ENCODE results near the gene HAUS2. TPM values are rescaled to one million over a fixed set of nuclear protein-coding genes. Genes with fewer than 3 reads are reported as not detected.

Gene HAUS2
- 40.6 and 56.8 TPM in 2 replicates for total RNA-seq

DNA sequence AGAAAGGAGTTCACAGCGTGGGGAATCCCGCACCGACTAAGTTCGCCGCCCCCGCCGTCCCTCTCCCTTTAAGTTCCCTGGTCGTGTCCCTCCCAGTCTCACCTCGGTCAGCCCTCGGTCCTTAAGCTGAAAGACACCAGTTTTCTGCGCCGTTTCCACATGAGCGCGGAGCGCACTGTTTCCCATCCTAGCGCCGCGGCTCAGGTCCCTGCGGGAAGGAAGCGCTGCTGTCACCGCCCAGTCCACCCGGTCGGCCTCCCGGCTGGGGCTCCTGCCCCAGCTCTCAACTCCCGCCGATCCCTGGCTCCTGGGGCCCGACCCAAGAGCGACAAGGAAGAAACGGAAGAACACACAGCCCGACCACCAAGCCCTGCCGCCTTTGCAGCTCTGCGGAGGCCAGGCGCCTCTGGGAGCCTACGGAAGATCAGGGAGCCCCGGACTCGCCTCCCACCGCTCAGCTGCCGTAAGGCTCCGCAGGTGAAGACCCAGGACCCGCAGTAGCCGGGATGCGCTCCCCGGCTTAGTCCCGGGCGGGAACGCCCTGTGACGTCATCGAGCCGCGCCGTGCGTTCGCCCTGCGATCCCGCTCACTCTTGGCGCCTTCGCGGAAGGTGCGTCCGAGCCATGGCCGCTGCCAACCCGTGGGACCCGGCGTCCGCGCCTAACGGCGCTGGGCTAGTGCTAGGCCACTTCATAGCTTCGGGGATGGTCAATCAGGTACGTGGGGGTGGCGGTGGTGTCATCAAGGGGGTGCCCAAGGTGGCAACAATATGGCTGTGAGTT is at the start of gene HAUS2, which contains the start of gene LRRC57:
HAUS2 (plus strand) TSS at position 590 of the 783 bp plus-strand sequence; CDS start at position 625, 35 bp downstream.
LRRC57 (minus strand) TSS at position 545 of the 783 bp plus-strand sequence; CDS start at position 186, 359 bp downstream.

DNA sequence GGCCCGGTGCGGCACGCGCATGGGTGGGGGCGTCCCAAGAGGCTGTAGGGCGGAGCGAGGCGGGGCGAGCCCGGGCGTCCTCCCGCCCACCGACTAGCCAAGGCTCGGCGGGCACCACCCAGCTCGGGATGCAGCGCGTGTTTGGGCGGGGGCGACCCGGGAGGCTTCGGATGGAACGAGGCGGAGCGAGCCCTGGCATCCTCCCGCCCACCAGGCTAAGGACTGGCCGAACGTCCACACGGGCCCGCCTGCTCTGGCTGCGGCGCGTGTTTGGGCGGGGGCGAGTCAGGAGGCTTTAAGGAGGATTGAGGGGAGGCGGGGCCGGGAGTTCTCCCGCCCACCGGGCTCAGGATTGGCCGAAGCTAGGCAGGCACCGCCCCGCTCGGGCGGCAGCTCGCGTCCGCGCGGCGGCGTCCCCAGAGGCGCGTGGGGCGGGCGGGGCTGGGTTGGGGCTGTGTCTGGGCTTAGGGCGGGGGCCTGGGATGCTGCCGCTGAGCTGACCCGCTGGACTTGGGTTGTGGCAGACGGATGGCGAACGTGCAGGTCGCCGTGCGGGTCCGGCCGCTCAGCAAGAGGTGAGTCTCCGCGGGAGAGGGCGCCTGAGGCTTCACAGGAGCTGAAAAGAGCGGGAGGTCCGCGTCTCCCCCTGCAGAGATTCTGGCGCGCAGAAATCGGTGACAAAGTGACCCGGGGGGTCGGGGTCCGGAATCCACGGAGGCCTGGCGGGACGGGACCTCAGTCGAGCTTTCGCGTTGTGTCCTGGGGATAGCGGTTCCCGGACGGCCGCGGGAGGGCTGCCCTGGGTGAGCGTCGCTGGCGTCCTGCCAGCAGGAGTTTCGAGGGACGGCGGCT is 26.8 kb downstream of the HAUS2 start, which contains the start of gene STARD9:
STARD9 (plus strand) TSS at position 419 of the 852 bp plus-strand sequence; CDS start at position 529, 110 bp downstream.

Other genes with a start within 250 kb of the HAUS2 start
- gene CAPN3, start 189.3 kb upstream of the HAUS2 start, total RNA-seq = 0.44 and 1.6 TPM in 2 replicates
- 69.1 and 97.6 TPM in 2 replicates for gene ZNF106, start 57.7 kb upstream of the HAUS2 start, total RNA-seq
- 61.6 and 67.5 TPM in 2 replicates for gene SNAP23, start 53.2 kb upstream of the HAUS2 start, total RNA-seq
- gene LRRC57, start within 50 bp of the HAUS2 start, total RNA-seq = 13.2 and 15.7 TPM in 2 replicates
- gene STARD9, start 26.8 kb downstream of the HAUS2 start, total RNA-seq = 9.8 and 13.4 TPM in 2 replicates
- 14.0 and 17.6 TPM in 2 replicates for gene CDAN1, start 188.3 kb downstream of the HAUS2 start, total RNA-seq

Measured in uterine smooth muscle cell (primary cell).